NCI-H1930 (cell line): ENCODE data around the gene AIRE.
"Not testable (repeated sequence)": the region's sequence is repeated elsewhere in the genome, so short reads cannot be mapped to it uniquely, and the experiment has no call there.

ENCODE experiments used
- DNase-seq, 2 experiments: peaks; one replicate each; lab custom pipeline; 2025; lab: John Stamatoyannopoulos, UW

Gene AIRE

GRCh38 chr21:44285138-44285992 lies at the start of gene AIRE:
Gene AIRE, plus strand, starts transcription at chr21:44285876. Its CDS starts 131 bp downstream, at chr21:44286007.
- DNase-seq: no peak

DNA sequence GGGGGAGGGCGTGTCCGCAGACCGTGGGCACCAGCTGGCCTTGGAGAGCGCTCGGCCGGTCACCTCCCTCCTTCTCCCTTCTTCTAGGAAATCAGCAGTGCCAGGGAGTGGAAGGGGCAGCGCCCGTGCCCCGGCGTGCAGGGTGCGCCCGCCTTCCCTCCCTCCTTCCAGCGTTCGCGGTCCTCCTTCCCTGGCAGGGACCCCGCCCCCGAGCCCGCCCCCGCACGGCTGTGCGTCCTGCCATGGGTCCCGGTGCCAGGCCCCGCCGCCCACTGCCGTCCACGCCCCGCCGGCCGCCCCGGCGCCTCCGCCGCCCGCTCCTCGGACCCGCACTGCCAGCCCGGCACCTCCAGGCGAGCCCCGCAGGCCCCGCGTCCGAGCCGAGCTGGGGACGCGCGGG lies 45.3 kb upstream of the AIRE start:
- DNase-seq: not testable (repeated sequence)

DNA sequence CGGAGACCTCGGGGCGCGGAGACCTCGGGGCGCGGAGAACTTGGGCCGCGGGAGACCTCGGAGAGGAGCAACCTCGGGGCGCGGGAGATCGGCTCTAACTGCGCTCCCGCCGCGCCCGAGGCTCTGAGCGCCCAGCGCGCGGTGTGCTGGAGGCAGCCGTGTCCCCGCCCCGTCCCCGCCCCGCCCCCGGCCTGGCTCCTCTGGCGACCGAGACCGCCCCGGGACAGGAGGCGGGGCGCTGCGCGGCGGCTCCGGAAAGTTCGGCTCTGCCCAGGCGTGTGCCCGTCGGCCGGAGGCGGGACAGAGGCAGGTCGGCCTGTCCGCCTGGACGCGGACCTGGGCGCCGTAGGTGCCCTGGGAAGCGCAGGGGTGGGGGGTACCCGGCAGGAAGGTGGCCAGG lies 44.8 kb upstream of the AIRE start, which contains the start of gene ICOSLG:
Gene ICOSLG (minus strand): TSS at position 102 of the 400 bp plus-strand sequence. CDS start 126 bp downstream, outside the sequence.
- not testable (repeated sequence) for DNase-seq

DNA sequence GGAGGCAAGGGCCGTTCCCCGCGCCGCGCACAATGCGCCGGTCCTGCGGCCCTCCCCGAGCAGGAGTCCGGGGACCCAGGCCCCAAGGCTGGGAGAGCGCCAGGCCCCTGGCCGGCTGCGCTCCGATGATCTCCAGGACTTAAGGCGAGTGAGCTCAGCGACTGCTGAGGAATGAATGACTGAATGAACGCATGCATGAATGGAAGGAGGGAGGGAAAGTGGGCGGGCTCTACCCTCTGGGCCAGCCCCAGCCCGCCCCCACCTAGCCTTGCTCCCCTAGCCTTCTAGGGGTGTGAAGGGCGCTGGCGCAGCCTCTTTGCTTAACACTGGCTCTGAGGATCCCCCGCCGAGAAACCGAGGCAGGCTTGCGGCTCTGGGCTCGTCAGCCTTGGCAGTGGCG lies 44.4 kb upstream of the AIRE start:
- DNase-seq: not testable (repeated sequence)

DNA sequence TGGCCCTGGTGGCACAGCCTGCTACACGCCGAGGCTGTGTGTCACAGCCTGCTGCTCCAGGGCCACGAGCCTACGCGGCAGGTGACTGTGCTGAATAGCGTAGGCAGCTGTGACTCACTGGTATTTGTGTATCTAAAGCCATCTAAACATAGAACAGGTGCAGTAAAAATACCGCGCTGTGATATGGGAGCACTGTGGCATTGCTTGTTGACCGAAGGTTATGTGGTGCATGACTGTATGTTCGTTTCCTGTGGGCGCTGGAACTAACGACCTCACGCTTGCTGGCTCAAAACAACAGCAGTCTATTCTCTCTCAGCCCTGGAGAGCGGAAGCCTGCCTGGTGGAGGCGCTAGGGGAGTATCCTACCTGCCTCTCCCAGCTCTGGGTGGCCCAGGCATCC lies 41.7 kb upstream of the AIRE start:
- DNase-seq: not testable (repeated sequence)

- not testable (repeated sequence) for DNase-seq
These were observed 37.8 kb upstream of the AIRE start for GRCh38 chr21:44247904-44248303.

- DNase-seq: not testable (repeated sequence)
These were observed 36.3 kb upstream of the AIRE start for GRCh38 chr21:44249204-44250037.

- no peak for DNase-seq
These were observed 31.6 kb upstream of the AIRE start for GRCh38 chr21:44253832-44254710.

GRCh38 chr21:44255511-44255981 lies 30.1 kb upstream of the AIRE start:
- DNase-seq: no peak

GRCh38 chr21:44258056-44258725 lies 27.5 kb upstream of the AIRE start:
- no peak for DNase-seq

DNA sequence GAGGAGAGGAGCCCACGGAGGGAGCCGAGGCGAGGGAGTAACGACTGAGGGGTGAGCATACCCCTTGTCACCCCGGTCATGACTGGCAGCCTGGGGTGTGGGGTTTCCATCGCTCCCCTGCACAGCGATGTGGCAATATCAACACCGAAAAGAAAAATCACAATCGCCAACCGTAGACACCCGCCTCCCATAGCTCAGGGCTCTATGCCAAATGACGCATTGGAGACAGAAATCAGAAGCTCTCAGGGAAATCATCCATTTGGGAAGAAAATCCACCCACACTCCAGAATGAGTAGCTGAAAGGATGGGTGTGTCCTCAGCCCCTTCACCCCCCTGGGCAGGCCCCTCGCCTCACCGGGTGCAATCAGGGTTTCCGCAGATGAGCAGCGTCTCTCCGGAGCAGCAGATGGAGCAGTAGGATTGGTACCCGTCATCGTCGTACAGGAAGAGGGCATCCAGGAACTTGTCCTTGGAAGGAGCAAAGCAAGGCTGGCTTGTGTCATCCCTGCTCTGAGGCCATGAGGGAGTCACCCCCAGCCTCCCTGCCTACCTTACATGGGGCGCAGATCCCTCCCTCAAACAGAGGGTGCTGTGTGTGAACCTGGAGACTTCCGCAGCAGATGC lies 26.5 kb upstream of the AIRE start:
- no peak for DNase-seq

GRCh38 chr21:44260066-44260465 lies 25.6 kb upstream of the AIRE start:
- no peak for DNase-seq

GRCh38 chr21:44260791-44261631 lies 24.7 kb upstream of the AIRE start:
- DNase-seq: no peak

DNA sequence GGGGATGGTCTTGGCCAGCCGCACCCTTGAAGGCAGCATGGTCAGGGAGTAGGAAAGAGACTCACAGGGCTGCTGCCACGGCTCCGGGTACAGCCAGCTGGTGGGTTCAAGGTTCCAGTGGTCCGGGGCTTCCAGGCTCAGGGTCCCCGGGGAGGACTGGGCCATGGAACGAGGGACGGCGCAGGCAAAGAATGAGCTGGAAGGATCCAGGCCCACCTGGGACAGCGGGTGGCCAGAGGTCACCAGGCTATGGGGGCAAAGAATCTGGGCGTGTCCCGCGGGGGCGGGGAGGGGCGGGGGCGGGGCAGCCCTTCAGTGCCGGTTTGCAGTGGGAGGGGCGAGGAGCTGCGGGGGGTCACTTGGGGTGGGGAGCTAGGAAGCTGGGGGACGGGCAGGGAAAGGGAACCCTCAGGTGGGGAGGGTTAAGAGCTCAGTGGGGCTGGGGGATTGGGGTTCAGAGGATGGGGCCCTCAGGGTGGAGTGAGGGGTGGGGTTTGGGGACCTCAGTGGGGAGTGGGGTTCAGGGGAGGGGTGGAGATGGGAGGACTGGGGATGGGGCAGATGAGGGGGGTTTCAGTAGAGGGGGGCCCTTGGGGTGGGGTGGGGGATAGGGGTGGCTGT lies 23.9 kb upstream of the AIRE start, which contains the start of gene DNMT3L:
Gene DNMT3L (minus strand): TSS at position 223 of the 621 bp plus-strand sequence. CDS start 638 bp downstream, outside the sequence.
- DNase-seq: no peak

DNA sequence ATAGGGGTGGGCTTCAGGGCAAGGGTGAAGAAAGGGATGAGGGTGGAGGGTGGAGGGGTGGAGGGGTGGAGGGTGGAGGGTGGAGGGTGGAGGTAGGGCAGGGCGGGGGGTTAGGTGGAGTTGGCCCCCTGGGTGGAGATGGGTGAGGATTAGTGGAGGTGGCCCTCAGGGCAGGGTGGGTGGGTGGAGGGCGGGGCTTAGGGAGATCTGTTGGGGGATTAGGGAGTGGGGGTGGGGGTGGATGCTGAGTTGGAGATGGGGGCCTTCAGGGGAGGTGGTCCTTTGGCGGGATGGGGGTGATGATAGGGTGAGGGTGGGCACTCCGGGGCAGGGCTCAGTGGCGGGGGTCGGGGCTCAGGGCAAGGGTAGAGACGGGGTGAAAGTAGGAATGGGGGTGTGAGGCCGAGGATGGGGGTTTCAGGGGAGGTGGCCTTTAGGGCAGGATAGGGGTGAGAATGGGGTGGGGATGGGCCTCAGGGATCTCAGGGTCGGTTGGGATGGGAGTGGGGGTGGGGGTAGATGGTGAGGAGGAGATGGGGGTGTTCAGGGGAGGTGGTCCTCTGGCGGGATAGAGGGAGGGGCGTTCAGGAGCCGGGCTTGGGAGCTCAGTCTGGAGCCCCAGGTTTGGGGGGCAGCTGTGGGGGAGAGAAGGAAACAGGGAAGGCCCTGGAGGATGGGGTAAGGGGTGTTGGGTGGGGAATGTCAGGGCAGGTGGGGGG lies 23.2 kb upstream of the AIRE start:
- DNase-seq: no peak

DNA sequence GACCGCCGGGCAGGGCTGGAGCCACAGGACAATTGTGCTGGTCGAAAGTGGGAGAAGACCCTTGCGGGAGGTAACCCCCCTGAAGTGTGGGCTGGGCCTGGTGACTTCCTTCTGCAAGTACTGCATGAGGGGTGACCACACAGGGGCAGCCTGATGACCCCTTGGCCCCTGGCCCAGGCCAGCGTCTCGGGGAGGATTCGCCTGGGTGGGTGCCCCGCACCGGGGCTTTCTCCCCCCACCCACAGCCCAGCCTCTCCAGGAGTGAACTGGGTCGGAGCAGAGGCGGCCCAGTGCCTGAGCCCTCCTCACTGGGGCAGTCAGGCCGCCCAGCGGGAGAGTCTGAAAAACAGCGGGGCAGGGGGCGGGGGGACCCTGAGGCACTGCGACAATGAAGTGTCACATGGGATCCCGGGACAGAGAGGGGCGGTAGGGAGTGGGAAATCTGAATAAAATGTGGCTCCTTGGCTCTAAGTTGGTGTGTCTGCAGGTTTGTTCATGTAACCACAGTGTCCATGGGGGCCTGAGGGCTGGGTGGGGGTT lies 22.4 kb upstream of the AIRE start:
- no peak for DNase-seq

DNA sequence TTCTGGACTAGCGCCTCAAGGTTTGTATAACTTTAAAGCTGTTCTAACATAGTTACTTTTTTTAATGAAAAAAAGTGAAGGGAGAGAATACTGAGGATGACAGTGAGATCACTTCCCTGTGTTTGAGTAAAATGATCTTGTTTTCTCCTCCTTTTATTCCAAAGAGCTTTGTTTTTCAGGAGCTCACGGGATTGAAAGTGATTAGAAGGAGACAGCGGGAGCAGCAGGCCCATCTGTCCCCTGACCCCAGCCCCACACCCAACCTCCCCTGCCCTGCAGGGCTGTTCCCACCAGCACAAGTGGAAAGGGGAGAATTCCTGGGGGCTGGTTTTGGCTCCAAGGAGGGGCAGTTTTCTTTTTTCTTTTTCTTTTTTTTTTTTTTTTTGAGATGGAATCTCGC lies 21.9 kb upstream of the AIRE start:
- no peak for DNase-seq

GRCh38 chr21:44265734-44266270 lies 19.9 kb upstream of the AIRE start:
- no peak for DNase-seq
